B cell (primary cell): ENCODE results near the gene RBMS3. TPM values are rescaled to one million over a fixed set of nuclear protein-coding genes. Genes with fewer than 3 reads are reported as not detected.

Experiments used
- ATAC-seq: fragments of 200-7000 bp; cut with Tn5 transposase; one replicate; pipeline ENCODE4 v1.10.0; 2021; ENCODE audit warnings: low read depth, mild to moderate bottlenecking, moderate number of reproducible peaks, moderate library complexity
- CTCF ChIA-PET: fragments of 350-600 bp; sonication (Branson Sonifier 250); formaldehyde crosslinking; loops from one replicate; lab custom pipeline; 2021; ENCODE audit warnings: antibody characterized with exemption, inconsistent platforms; lab: Charles Lee
- POLR2A ChIA-PET: fragments of 350-600 bp; sonication (Branson Sonifier 250); formaldehyde crosslinking; loops from one replicate; lab custom pipeline; 2021; ENCODE audit warnings: antibody characterized with exemption; lab: Charles Lee
- DNase-seq: peaks from one replicate; pipeline ENCODE4 v3.0.0; 2013
- H2AFZ ChIP-seq: 2 replicates; pipeline ENCODE4 v1.6.1; 2012; ENCODE audit warnings: mild to moderate bottlenecking, low read depth, low read length; ENCODE audit not compliant: insufficient read depth, poor library complexity, severe bottlenecking
- H3K27ac ChIP-seq, 2 donors: 1 replicate in 1 of 2; 2 replicates in 1 of 2; pipeline ENCODE4 v1.5.1; 2012 to 2013; ENCODE audit warnings: low read length in 2 of 2, mild to moderate bottlenecking in 2 of 2, moderate library complexity in 1 of 2
- H3K27me3 ChIP-seq, 4 experiments: fragments of 200-600 bp in 1 of 4; sonication (generic) in 1 of 4; replicated peaks in 1 of 4; 1 replicate in 2 of 4; 2 replicates in 2 of 4; pipeline versions ENCODE4 v1.6.1 to v1.7.0; 2013 to 2016; ENCODE audit warnings: low read length in 3 of 4, mild to moderate bottlenecking in 2 of 4, mixed read lengths in 1 of 4, moderate library complexity in 1 of 4; ENCODE audit not compliant: insufficient read depth in 4 of 4, control insufficient read depth in 3 of 4; ENCODE audit errors: control extremely low read depth in 1 of 4
- H3K36me3 ChIP-seq, 2 experiments: replicated peaks in 1 of 2; 1 replicate in 1 of 2; 2 replicates in 1 of 2; pipeline versions ENCODE4 v1.6.1 to v1.7.1; 2013; ENCODE audit warnings: low read length in 1 of 2; ENCODE audit not compliant: insufficient read depth in 2 of 2, control insufficient read depth in 1 of 2; ENCODE audit errors: control extremely low read depth in 1 of 2, extremely low read depth in 1 of 2
- H3K4me1 ChIP-seq, 2 donors: fragments of 200-600 bp in 1 of 2; sonication (generic) in 1 of 2; 1 replicate in 1 of 2; 2 replicates in 1 of 2; pipeline versions ENCODE4 v1.5.1 to v1.6.1; 2013 to 2017; ENCODE audit warnings: low read length in 2 of 2; ENCODE audit not compliant: control insufficient read depth in 2 of 2, insufficient read depth in 2 of 2
- H3K4me2 ChIP-seq: replicated peaks from 2 replicates; pipeline ENCODE3; 2012; ENCODE audit warnings: mild to moderate bottlenecking, low read depth, low read length; ENCODE audit not compliant: poor library complexity, severe bottlenecking
- H3K4me3 ChIP-seq, 5 experiments: fragments of 200-600 bp in 1 of 5; sonication (generic) in 1 of 5; 1 replicate in 3 of 5; 2 replicates in 2 of 5; pipeline versions ENCODE4 v1.5.1 to v1.7.0; 2011 to 2016; ENCODE audit warnings: low read length in 4 of 5, mild to moderate bottlenecking in 4 of 5, low read depth in 2 of 5, control low read depth in 1 of 5, moderate library complexity in 1 of 5; ENCODE audit not compliant: insufficient read depth in 1 of 5; ENCODE audit errors: control extremely low read depth in 1 of 5, extremely low read depth in 1 of 5
- H3K79me2 ChIP-seq: fragments of 200-600 bp; sonication (generic); one replicate; pipeline ENCODE4 v1.6.0; 2016; ENCODE audit warnings: low read length; ENCODE audit not compliant: control insufficient read depth, insufficient read depth
- H3K9ac ChIP-seq: fragments of 200-600 bp; sonication (generic); 2 replicates; pipeline ENCODE4 v1.6.1; 2017; ENCODE audit warnings: mild to moderate bottlenecking, low read length, moderate library complexity
- H3K9me3 ChIP-seq, 3 donors: one replicate each; pipeline versions ENCODE4 v1.6.1 to v1.7.1; 2013; ENCODE audit warnings: low read length in 2 of 3; ENCODE audit not compliant: control insufficient read depth in 2 of 3, insufficient read depth in 1 of 3; ENCODE audit errors: control extremely low read depth in 1 of 3
- H4K20me1 ChIP-seq: 2 replicates; pipeline ENCODE4 v1.6.0; 2012; ENCODE audit warnings: mild to moderate bottlenecking, low read length; ENCODE audit not compliant: insufficient read depth, control insufficient read depth, poor library complexity, severe bottlenecking
- H3K27ac Mint-ChIP-seq: one replicate; pipeline ENCODE4 v1.8.0; 2021; ENCODE audit warnings: mixed read lengths
- H3K27me3 Mint-ChIP-seq: one replicate; pipeline ENCODE4 v1.8.0; 2021; ENCODE audit warnings: mixed read lengths
- H3K4me1 Mint-ChIP-seq: one replicate; pipeline ENCODE4 v1.8.0; 2021; ENCODE audit warnings: mixed read lengths
- H3K4me3 Mint-ChIP-seq: one replicate; pipeline ENCODE4 v1.8.0; 2021; ENCODE audit warnings: mixed read lengths
- H3K9me3 Mint-ChIP-seq: one replicate; pipeline ENCODE4 v1.8.0; 2022; ENCODE audit warnings: mixed read lengths; ENCODE audit not compliant: insufficient read depth
- EZH2 ChIP-seq: IDR thresholded peaks from 2 replicates; pipeline ENCODE4 v1.6.1; 2012; ENCODE audit warnings: borderline replicate concordance, low read depth, mild to moderate bottlenecking, moderate library complexity, low read length; ENCODE audit not compliant: insufficient read depth, poor library complexity, severe bottlenecking
- WGBS: methylation state at CpG from one replicate; pipeline ENCODE4 v1.1.5; 2013; ENCODE audit warnings: missing lambda C conversion rate; ENCODE audit not compliant: insufficient coverage; 5-methylcytosine and 5-hydroxymethylcytosine counted together
- intact Hi-C: fragments of 100-400 bp; cut with micrococcal nuclease; formaldehyde crosslinking; loops from one replicate; pipeline ENCODE4 v1.10.0; 2022
- polyA plus RNA-seq: library from polyadenylated mRNA; depleted of rRNA; stranded (reverse); fragments of >200 nt; gene quantifications from 2 replicates; pipeline ENCODE4 v1.2.3, GENCODE V29; 2012
- total RNA-seq, 2 donors: library from RNA; stranded (reverse); fragments of 120-200 nt in 1 of 2; gene quantifications; 1 replicate in 1 of 2; 2 replicates in 1 of 2; pipeline versions ENCODE4 v1.2.3 to v1.2.4, GENCODE V29; 2013 to 2022
- TF ChIP-seq, protein P1 (sequence below): fragments of 200-600 bp; IDR thresholded peaks from one replicate; pipeline ENCODE4 v1.8.0; 2022; ENCODE audit warnings: antibody characterized with exemption, mild to moderate bottlenecking

Gene RBMS3
- total and polyA plus RNA-seq, 2 donors (not counting 1 experiment from before 2014, with no cell fraction given): not detected

DNA sequence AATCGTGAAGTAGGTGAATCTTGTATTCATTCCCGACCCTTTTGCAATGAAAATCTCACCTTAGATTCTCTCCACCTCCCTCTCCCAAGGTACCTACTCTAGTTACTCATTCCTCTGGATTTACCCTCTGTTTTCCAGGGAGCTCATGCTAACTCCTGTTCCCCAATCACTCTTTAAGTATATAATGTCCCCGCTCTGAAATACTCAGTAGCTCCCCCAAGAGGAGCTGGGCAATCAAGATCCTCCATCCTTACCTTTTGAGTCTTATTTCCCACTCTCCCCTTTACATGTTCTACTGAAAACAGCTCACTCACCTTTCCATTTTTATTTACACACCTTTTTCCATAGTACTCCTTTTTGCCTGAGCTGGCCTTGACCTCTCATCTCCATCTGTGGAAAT is 599.9 kb downstream of the RBMS3 start:
- POLR2A ChIA-PET: no interaction called here
- intact Hi-C loops: no loop called here

DNA sequence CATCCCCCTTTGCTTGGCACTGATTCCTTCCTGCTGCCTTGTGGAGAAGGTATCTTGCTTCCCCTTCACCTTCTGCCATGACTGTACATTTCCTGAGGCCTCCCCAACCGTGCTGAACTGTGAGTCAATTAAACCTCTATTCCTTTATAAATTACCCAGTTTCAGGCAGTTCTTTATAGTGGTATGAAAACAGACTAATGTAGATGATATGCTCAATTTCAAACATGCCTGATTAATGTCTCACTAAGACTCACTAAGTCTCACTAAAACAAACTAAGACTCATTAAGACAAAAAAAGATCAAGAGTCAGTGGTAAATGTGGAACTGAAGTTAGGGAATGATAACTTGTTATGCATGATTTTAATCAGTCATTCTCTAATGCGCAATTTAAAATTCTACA is 606.6 kb downstream of the RBMS3 start:
- Mint-ChIP-seq H3K27ac (no peak overlapping the region), H3K27me3 (no peaks in the 10 kb centered on the region), H3K9me3 (no peaks in the 10 kb centered on the region), H3K4me1 (no peaks in the 10 kb centered on the region), H3K4me3 (no peak overlapping the region)
- H3K9me3 ChIP-seq: no peaks in the 10 kb centered on the region
- ATAC-seq: no peak
- no peaks in the 10 kb centered on the region for H3K27me3 ChIP-seq
- no peaks in the 10 kb centered on the region for H3K36me3 ChIP-seq
- H3K27ac ChIP-seq: no peak overlapping the region
- intact Hi-C loops: no loop called here
- H3K9ac ChIP-seq: no peak overlapping the region
- H3K4me3 ChIP-seq: no peak overlapping the region
- H4K20me1 ChIP-seq: no peaks in the 10 kb centered on the region
- no peak for DNase-seq
- TF ChIP-seq EZH2: no peak
- TF ChIP-seq, protein P1, sequence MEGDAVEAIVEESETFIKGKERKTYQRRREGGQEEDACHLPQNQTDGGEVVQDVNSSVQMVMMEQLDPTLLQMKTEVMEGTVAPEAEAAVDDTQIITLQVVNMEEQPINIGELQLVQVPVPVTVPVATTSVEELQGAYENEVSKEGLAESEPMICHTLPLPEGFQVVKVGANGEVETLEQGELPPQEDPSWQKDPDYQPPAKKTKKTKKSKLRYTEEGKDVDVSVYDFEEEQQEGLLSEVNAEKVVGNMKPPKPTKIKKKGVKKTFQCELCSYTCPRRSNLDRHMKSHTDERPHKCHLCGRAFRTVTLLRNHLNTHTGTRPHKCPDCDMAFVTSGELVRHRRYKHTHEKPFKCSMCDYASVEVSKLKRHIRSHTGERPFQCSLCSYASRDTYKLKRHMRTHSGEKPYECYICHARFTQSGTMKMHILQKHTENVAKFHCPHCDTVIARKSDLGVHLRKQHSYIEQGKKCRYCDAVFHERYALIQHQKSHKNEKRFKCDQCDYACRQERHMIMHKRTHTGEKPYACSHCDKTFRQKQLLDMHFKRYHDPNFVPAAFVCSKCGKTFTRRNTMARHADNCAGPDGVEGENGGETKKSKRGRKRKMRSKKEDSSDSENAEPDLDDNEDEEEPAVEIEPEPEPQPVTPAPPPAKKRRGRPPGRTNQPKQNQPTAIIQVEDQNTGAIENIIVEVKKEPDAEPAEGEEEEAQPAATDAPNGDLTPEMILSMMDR: no peak
- POLR2A ChIA-PET: no interaction called here
- no peaks in the 10 kb centered on the region for H3K4me1 ChIP-seq
- no peak overlapping the region for H3K4me2 ChIP-seq
- no peaks in the 10 kb centered on the region for H3K79me2 ChIP-seq
- no CpG with 5 or more reads among the region's 2 CpGs for WGBS
- H2AFZ ChIP-seq: no peak overlapping the region
- CTCF ChIA-PET: no interaction called here

More for the DNA sequence above, 599.9 kb downstream of the RBMS3 start:
- TF ChIP-seq, protein P1: no peak
- no peak for TF ChIP-seq EZH2
- Mint-ChIP-seq H3K4me3 (no peak overlapping the region), H3K4me1 (no peaks in the 10 kb centered on the region), H3K27me3 (peaks cover 9% of the 10 kb centered on the region), H3K27ac (no peak overlapping the region), H3K9me3 (no peaks in the 10 kb centered on the region)
- no peaks in the 10 kb centered on the region for H3K79me2 ChIP-seq
- CTCF ChIA-PET: no interaction called here
- H4K20me1 ChIP-seq: no peaks in the 10 kb centered on the region
- ATAC-seq (no peak), DNase-seq (no peak)
- no peaks in the 10 kb centered on the region for H3K9me3 ChIP-seq
- H3K27ac ChIP-seq: no peak overlapping the region
- H3K9ac ChIP-seq: no peak overlapping the region
- no peaks in the 10 kb centered on the region for H3K27me3 ChIP-seq
- H3K36me3 ChIP-seq: no peaks in the 10 kb centered on the region
- no peak overlapping the region for H3K4me3 ChIP-seq
- 92% methylated on average over 3 of the region's 3 CpGs for WGBS
- H3K4me2 ChIP-seq: no peak overlapping the region
- no peak overlapping the region for H2AFZ ChIP-seq
- no peaks in the 10 kb centered on the region for H3K4me1 ChIP-seq
